Stimulated activated CD8-positive, alpha-beta memory T cell treated with anti-CD3 and anti-CD28 coated beads, Interleukin-4, amount 100 ng/mL, for 24 hours (primary cell): Measurements from ENCODE around the gene ZNF286A.
"Not testable (repeated sequence)": the region's sequence is repeated elsewhere in the genome, so short reads cannot be mapped to it uniquely, and the experiment has no call there.

Experiments
- DNase-seq: peaks from one replicate; pipeline ENCODE4 v3.0.0-alpha.2; 2020; ENCODE audit warnings: low read depth

The ZNF286A gene

GRCh38 chr17:15699937-15700336 lies 385 bp downstream of the ZNF286A start:
- DNase-seq: not testable (repeated sequence)

GRCh38 chr17:15704239-15704638 lies 4.7 kb downstream of the ZNF286A start:
- DNase-seq: not testable (repeated sequence)

- not testable (repeated sequence) for DNase-seq
Observed at GRCh38 chr17:15704813-15705212, 5.3 kb downstream of the ZNF286A start.

GRCh38 chr17:15708879-15709278 lies 9.3 kb downstream of the ZNF286A start:
- not testable (repeated sequence) for DNase-seq

- DNase-seq: not testable (repeated sequence)
Observed at GRCh38 chr17:15716601-15717563, 17.3 kb downstream of the ZNF286A start.

- DNase-seq: not testable (repeated sequence)
Observed at GRCh38 chr17:15730535-15730934, 31.0 kb downstream of the ZNF286A start.

GRCh38 chr17:15731900-15732299 lies 32.3 kb downstream of the ZNF286A start, which contains the start of gene TBC1D26:
TSS of gene TBC1D26 (plus strand) at chr17:15732283. CDS start at chr17:15735349, 3,066 bp downstream.
- DNase-seq: not testable (repeated sequence)

- DNase-seq: not testable (repeated sequence)
Observed at GRCh38 chr17:15733174-15733789, 33.7 kb downstream of the ZNF286A start.

GRCh38 chr17:15736578-15736977 lies 37.0 kb downstream of the ZNF286A start:
- not testable (repeated sequence) for DNase-seq

GRCh38 chr17:15738066-15738465 lies 38.5 kb downstream of the ZNF286A start:
- DNase-seq: no peak

GRCh38 chr17:15739259-15739658 lies 39.7 kb downstream of the ZNF286A start:
- not testable (repeated sequence) for DNase-seq

GRCh38 chr17:15740041-15740440 lies 40.5 kb downstream of the ZNF286A start:
- not testable (repeated sequence) for DNase-seq

- DNase-seq: no peak
Observed at GRCh38 chr17:15740570-15741120, 41.1 kb downstream of the ZNF286A start.

GRCh38 chr17:15741624-15742023 lies 42.1 kb downstream of the ZNF286A start:
- no peak for DNase-seq

GRCh38 chr17:15742051-15742795 lies 42.7 kb downstream of the ZNF286A start:
- DNase-seq: no peak

- no peak for DNase-seq
Observed at GRCh38 chr17:15742921-15743320, 43.4 kb downstream of the ZNF286A start.

GRCh38 chr17:15744074-15744676 lies 44.6 kb downstream of the ZNF286A start:
- no peak for DNase-seq

GRCh38 chr17:15744885-15745284 lies 45.3 kb downstream of the ZNF286A start:
- DNase-seq: no peak

- DNase-seq: not testable (repeated sequence)
Observed at GRCh38 chr17:15749403-15749802, 49.9 kb downstream of the ZNF286A start.

GRCh38 chr17:15768865-15769533 lies 69.4 kb downstream of the ZNF286A start:
- not testable (repeated sequence) for DNase-seq
